Suppressor macrophage (primary cell): ENCODE measurements around the gene PPP3CA.
"Not testable (repeated sequence)": the region's sequence is repeated elsewhere in the genome, so short reads cannot be mapped to it uniquely, and the experiment has no call there.

Source experiments
- DNase-seq, 4 experiments: peaks; one replicate each; pipeline ENCODE4 v3.0.0-alpha.2; 2020 to 2022

The PPP3CA gene

DNA sequence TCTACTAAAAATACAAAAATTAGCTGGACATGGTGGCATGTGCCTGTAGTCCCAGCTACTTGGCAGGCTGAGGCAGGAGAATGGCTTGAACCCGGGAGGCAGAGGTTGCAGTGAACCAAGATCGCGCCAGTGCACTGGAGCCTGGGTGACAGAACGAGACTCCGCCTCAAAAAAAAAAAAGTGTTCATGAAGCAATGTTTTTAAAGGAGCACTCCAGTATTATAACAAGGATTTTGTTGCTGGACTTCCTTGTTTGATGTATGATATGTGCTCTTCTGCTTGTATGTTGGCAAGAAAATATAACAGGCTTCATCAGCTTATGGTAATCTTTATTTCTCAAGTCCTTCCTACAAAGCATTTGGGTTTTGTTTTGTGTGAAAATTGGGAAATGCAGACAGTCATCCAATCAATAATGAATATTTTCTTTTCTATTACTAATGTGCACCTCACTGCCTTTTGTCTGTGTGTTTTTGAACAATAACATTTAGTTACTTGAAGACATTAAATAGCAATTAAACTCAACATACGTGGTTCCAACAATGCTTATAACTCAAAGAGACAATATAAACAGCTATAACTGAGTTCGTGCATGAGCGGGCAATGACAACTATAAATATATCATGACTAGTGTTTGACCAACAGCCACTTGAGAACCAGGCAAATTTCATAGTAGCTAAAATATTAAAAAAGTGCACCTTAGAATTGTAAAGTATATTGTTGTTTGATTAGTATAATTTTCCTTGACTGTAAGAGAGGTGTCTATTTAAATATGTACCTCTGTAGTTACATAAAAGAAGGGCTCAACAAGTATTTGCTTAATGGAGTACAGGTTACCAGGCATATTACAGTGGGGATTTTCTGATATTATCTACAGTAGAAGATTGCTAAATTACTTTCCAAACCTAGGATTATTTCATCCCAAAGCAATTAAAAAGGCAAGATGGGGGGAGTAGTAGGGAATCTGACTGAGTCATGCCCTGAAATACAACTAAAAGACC is 210.7 kb downstream of the PPP3CA start:
- DNase-seq: no peak

DNA sequence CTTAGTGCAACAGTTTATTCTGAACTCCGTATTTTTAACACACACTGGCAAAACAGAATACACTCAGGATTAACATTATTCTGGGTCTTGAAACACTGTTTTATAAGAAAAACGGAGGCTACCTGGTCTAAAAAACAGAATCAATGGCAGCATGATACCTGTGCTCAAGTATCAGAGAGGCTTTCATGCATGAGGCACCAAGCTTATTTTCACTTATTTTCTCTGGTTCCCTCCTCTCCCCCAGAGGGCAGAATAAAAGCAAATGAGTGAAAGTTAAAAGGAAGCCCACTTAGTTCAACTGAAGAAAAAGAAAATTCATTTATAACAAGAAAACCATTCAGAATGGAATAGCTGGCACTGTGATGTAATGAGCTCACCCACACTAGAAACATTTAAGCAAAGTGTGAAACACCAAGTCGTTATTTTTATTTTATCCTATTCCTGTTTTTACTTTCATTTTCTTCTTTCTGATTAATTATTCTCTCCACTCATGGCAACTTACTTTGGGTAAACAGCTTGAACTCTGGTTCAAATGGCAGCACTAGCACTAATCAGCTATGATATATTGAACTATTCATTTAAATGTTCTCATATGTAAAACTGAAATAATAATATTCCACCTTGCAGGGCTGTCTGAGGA is 211.8 kb downstream of the PPP3CA start:
- peak in 2 of 4 experiments; percentile 7 to 16 for DNase-seq

DNA sequence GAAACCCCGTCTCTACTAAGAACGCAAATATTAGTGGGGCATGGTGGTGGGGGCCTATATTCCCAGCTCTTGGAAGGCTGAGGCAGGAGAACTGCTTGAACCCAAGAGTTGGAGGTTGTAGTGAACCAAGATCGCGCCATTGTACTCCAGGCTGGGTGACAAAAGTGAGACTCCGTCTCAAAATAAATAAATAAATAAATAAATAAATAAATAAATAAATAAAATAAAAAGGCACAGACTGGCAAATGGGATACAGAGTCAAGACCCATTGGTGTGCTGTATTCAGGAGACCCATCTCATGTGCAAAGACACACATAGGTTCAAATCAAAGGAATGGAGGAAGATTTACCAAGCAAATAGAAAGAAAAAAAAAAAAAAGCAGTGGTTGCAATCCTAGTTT is 216.3 kb downstream of the PPP3CA start:
- DNase-seq: not testable (repeated sequence)

DNA sequence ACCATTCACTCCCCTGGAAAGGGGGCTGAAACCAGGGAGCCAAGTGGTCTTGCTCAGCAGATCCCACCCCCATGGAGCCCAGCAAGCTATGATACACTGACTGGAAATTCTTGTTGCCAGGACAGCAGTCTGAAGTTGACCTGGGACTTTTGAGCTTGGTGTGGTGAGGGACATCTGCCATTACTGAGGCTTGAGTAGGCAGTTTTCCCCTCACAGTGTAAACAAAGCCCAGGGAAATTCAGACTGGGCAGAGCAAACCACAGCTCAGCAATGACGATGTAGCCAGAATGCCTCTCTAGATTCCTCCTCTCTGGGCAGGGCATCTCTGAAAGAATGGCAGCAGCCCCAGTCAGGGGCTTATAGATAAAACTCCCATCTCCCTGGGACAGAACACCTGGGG is 218.4 kb downstream of the PPP3CA start:
- not testable (repeated sequence) for DNase-seq

DNA sequence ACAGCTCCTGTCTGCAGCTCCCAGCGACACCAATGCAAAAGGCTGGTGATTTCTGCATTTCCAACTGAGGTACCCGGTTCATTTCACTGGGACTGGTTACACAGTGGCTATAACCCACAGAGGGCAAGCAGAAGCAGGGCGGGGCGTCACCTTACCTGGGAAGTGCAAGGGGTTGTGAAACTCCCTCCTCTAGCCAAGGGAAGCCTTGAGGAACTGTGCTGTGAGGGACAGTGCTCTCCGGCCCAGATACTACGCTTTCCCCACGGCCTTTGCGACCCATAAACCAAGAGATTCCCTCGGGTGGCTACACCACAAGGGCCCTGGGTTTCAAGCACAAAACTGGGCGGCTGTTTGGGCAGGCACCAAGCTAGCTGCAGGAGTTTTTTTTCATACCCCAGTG is 218.9 kb downstream of the PPP3CA start:
- DNase-seq: no peak

DNA sequence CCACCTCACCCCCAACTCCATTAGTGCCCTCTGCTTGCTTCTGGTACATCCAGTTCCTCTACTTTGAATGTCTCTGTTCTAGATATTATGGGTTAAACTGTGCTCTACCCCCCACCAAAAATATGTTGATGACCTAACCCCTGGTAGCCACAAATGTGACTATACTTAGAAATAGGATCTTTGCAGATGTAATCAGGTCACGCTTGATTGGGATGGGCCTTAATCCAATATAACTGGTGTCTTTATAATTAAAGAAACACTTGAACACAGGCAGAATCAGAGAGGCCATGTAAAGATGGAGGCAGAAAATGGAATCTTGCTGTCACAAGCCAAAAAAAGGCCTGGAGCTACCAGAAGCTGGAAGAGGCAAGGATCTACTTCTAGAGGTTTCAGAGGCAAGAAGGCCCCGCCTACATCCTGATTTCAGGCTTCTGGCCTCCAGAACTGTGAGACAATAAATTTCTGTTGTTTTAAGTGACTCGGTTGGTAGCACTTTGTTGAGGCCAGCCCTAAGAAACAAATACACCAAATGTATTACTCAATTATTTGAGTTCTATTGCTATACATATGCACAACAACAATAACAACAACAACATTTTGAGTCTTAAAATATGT is 220.0 kb downstream of the PPP3CA start:
- peak in 1 of 4 experiments; percentile 10 for DNase-seq

DNA sequence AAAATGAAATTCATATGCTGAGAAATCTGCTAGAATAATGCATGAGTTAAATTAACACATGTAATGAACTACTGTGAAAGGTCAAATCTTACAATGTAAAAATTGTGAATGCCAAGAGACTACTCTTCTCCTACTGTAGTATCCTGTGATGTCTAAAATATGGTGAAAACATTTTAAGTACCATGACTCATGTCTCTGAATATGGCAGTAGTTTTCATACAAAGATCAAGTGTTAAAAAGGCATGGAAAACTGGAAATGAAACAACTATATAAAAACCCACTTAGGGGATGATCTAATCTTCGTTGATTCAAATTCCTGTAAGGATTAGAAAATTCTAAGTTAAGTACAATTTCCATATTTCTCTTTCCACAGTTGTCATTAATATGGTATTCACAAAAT is 221.3 kb downstream of the PPP3CA start:
- peak in 1 of 4 experiments; percentile 28 for DNase-seq

DNA sequence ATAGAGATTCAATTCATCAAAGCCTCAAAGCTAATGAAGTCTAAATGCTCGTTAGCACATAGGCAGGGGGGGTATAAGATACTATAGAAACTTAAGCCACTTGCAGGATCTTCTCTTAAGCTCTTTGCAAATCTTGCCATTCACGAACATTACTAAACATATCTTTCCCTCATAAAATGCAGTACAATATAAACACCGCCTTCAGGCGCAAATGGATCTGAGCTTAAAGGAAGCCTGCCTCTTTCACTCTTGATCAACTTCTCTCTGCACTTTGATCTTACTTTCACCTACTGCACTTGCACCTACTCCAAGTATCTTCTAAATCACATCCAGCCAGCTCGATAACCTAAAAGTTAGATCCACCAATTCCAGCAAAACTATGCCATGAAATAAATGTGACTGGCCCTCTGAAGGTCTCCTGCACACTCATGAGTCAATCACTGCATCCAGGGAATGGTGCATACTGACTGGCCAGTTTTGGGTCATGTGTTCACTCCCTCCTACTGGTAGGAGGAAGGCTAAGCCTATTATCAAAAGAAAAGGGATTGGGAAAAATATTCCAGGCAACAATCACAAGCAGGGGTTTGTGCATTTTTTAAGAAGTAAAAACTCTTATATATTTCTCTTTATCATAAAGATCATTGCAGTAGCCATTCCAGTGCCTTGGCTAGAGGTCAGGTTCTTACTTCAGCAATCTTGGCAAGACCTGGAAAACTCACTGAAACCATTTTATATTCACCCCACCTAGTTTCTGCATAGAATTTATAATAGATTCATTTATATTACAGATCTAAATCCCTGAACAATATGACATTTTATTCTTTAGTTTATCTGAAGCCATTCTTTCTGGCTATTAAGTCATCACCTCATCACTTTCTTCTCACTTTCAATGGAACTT is 222.0 kb downstream of the PPP3CA start:
- DNase-seq: no peak

DNA sequence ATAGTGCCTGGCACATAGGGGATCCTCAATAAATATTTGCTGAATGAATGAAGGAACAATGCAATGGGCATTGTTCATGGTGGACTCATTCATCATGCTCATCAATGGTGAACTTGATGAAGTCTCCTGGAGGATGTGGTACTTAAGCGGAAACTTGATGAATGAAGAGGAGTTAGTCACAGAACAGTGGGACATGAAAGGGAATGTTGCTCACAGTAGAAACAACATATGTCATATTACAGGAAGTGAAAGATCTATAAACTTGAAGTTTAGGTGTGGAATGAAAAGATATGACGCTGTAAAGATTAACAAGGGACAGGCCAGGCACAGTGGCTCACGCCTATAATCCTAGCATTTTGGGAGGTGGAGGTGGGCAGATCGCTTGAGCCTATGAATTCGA is 224.1 kb downstream of the PPP3CA start:
- DNase-seq: no peak

DNA sequence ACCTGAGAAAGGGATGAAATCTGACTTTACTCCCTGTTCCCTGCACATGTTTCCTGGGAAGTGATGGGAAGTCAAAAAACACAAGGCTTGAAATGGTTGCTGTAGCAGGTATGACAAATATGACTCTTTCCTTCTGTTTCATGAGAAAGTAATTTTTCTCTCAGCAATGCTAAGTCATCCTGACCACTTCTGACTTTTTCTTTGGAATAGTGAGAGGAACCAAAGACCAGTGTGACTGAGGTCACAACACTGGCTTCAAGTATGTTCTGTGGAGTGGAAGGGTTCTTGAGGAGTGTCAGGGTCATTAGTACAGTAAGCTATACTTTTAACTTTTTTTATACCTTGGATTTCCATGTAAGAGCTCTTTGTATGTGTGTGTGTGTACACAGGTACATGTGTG is 225.3 kb downstream of the PPP3CA start:
- DNase-seq: peak in 1 of 4 experiments; percentile 17

DNA sequence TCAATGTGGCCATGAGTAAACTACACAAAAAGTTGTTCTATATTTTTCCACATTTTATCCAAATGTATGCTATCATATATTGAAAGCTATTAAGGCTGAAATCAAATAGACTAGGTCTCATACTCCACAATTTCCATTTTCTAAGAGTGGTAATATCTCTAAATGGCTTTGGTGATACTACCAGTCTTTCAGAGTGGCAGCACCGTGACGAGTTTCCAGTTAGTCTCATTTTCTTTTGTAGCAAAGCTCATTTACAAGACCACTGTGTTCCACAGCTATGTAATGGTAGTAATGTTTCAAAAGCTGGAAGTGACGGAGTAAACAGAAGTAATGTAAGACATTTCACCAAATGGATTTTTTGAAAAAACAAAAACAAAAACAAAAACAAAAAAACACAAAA is 228.2 kb downstream of the PPP3CA start:
- DNase-seq: no peak

DNA sequence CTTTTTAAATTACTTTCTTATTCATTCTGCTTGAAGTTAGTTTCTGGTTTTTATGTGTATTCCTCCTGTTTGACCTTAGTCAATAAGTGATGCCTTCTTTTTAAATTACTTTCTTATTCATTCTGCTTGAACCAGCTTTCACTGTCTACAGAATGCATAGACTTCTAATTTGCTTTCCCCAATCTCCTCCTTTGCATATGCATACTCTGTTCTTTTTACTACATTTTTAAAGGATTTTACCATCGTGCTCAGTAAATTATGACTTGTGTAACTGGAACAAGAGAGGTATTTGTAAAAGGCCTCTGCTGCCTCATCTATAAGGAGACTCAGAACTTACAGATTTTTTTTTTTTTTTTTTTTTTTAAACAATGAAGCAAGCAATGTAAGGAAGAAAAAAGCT is 228.7 kb downstream of the PPP3CA start:
- DNase-seq: no peak

DNA sequence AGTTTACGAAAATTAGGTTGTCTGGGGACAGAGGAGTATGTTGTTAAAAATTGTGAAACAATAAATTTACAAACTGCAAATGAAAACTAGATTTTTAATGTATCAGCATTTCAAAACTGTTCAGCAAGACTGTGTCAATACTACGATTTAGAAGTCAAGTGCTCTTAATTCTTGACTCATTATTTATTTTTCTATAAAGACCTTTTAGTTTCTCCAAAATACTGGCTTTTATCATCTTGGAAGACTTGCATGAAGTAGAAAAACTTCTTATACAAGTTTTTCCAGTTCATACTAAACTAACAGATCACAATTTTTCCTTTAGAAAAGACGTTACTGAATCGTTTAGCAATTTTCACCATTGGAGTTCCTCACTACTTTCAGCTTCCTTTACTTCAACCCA is 231.4 kb downstream of the PPP3CA start:
- DNase-seq: no peak

DNA sequence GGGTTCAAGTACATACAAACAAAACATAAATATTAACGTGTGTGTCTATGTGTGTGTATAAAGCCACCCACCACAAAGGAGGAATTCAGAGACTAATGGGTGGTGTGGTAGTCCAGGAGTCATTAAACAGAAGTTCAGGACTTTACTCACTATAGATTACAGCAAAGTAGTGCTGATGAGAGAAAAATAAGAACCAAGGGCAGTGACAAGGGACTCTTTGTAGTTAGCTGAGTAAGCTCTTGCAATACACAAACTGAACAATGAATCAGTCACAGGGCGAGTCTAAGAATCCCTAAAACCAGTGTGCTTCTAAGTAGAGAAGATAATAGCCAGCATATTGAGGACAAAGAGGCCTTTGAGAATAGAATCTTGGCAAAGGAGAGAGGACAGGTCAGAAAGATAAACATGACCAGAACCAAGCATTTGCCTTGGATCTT is 232.4 kb downstream of the PPP3CA start:
- peak in 2 of 4 experiments; percentile 16 to 19 for DNase-seq

DNA sequence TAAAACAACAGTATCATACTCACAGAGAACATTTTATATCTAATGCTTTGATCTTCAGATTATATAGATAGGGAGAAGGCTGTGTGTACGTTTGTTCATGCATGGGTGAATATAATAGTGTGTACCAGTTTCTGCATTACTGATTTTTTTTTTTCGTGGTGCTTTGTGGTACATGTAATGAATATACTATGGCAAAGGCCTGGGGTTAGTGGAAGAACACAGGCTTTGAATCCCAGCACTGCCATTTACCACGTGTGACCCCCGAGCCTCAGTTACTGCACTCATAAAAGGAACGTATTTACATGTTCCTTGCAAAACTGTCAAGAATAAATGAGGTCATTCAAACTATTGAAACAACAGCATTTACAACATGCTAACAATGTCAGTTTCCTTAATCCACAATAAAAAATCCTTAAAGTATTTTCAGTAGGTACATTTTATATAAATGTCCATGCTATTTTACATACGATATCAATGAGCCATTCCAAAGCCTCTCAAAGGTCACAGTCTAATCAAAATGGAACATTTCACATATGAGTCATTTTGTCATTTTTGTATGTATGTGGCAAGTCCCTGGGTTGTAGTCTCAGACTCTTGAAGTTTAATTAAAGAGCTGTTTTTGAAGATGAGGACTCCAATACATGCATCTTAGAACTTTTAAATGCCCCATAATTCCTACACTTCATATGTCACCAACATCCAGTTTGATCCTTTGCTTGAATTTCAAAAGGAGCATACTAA is 242.8 kb downstream of the PPP3CA start:
- no peak for DNase-seq

DNA sequence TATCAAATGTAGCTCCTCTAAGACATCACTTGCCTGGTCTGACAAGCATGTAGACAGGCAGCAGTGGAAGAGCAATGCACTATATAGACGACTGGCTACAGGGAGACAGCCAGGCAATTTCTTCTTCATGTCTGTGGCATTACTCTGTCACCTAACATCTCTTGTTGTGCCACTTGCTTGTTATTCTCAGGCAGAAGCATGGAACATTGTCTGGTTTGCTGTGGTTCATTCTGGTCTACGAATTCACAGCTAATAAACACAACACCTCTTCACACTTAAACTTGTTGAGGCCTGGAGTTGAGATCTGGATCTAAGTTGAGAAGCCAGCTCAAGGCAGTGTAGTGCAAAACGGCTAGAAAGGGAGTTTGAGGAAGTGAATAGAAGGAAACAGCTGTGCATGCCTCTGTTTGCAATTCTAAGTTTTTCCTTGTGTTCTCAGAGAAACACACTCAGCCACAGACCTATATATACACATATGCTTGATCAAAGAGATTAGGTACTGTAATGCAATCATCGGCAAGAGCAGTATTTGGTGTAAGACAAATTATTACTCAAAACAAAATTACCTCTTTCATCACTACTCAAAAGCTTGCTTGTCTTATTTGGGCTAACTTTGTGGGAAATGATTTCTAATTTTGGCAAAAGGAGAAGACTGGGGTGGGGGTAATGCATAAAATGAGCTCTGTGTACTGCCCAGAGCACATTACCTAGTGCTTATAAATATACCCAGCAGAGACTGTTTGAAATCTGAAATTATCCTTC is 243.8 kb downstream of the PPP3CA start:
- peak; percentile 43 to 66 (median 51) for DNase-seq

DNA sequence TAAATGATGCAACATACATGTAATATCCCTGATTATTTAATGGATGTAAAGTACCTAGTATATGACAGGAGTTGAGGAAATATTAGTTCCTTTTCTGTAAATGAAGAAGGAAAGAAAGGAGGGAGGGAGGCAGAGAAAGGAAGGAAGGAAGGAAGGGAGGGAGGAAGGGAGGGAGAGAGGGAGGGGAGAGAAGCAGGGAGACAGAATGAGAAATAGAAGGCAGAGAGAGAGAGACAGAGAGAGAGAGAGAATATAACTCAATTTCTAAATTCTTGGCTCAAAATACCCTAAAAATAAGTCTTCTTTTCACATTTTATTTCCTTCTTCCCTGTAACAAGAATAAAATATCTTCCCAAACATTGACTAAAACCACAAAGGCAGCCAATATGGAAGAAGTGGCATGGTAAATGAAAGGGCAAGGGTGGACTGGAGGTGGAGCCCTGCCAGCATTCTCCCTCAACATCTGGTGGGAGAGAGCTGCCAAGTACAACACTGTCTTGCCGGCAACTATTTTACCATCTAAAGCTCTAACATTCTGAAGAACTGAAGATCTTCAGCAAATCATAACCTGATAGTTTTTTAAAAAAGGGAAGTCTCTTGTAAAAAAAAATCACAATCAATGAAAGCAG is 245.1 kb downstream of the PPP3CA start:
- no peak for DNase-seq

DNA sequence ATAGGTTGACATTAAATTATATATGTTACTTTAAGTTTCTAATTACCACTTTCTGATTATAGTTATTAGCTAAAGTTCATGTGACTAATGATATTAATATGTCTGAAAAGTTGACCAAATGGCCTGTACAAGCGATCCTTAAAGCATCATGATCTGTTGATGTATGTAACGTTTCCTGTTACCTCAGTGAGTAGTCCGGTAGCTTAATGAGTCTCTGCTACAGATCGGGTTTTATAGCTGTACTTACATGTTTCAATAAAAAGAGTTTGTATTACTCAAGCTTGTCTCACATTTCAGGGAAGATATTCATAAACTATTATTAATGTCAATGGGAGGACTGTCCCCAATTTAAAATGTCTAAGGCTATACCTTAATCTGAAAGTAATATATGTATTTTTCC is 246.3 kb downstream of the PPP3CA start:
- no peak for DNase-seq

DNA sequence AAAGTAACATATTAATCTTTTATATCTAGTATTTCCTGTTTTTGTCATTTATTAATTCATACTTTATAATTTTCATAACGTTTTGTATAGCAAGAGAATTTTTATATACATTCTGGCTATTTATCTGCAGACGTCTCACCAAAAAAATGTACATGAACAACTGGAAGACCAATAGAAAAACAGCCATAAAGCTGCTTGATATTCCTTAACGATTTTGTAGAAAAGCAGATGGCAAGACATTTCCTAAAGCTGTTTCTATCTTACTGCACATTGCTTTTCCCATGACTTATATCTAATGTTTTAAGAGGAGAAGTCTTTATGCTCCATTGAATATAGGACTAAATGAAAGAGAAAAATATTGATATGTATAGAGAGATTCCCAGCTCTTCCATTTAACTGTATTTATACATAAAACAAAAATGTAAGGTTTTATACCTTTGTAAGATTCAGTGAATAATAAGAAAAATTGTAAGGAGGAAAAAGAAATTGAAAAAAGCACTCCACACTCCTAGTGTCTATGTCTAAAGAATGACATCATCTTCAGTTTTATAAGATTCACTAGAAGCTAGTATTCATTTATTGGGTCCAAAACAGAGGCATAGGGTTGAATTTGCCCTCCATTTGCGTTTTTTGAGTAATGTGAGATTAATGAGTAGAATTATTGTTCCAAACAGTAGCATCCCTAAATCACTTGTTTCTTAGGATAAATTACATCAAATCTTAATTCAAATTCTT is 248.5 kb downstream of the PPP3CA start:
- no peak for DNase-seq
